Activated CD8-positive, alpha-beta memory T cell treated with anti-CD3 and anti-CD28 coated beads for 36 hours (primary cell): ENCODE measurements around the gene LCOR. TPM values are rescaled to one million over a fixed set of nuclear protein-coding genes. Genes with fewer than 3 reads are reported as not detected.

Experiments
- CTCF ChIA-PET: fragments of 350-600 bp; sonication (Branson Sonifier 250); formaldehyde crosslinking; loops from one replicate; lab custom pipeline; 2021; ENCODE audit warnings: antibody characterized with exemption; lab: Charles Lee
- POLR2A ChIA-PET: fragments of 350-600 bp; sonication (Branson Sonifier 250); formaldehyde crosslinking; loops from one replicate; lab custom pipeline; 2021; ENCODE audit warnings: antibody characterized with exemption; lab: Charles Lee
- total RNA-seq, 2 experiments: library from RNA; stranded (reverse); gene quantifications; one replicate each; pipeline ENCODE4 v1.2.3, GENCODE V29; 2021

LCOR gene
- total RNA-seq, 2 experiments from 2014 or later = 24.9 to 29.2 TPM

DNA sequence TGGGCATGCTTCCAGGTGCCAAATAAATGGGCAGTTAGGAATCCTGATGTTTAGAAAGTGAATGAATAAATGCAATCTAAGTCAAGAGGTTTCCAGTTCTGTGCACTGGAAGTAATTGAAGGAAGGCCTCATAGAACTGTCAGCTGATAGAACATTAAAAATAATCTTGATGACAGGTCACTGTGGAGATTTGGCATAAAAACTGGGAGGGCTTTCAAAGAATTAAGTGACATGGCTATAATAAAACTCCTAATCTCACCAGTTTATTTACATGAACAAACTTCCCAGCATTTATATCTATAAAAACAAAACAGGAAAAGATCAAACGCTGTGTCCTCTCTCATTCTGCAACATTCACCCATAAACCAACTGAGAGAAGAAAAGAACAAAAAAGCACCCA lies 183.1 kb downstream of the LCOR start:
- ChIA-PET CTCF (interaction anchor here (1.2 kb wide), 2 partner anchors 10 to 37 kb away, joined by 3 to 5 read pairs; no protein-coding TSS in a partner anchor), POLR2A (no interaction called here)

DNA sequence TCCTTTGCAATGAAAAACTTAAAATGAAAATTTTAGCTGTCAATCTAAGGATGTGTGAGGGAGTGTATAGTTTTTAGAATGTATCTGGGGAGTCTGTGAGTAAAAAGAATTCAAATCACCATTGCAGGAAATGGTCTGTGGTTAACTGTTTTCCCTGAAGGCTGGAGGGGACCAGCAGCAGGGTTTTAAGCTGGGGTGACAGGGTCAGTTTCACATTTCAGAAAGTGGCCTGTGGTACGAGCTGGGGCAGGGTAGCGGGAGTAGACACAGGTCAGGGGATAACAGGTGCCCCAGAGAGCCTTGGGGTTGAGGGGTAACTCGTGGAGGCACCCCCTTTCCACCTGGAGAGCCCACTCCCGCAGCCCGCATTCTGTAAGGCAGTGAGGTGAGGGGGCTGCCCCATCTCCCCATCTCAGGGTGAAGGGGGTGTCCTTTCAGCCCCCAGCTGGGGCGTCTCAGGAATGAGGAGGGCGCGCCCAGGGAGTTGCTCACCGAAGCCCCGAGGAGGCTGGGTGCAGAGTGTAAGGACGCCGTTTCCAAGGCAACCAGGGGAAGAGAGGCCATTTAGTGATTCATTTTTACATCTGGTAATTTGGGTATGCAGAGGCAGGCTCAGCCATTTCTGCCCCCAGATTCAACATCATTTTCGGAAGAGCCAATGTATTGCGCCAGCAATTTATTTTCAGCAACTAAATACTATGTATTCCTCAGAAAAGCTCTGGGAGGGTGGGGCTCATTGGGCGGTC lies 184.8 kb downstream of the LCOR start:
- ChIA-PET POLR2A (no interaction called here), CTCF (interaction anchor here (1.2 to 1.8 kb wide), 3 partner anchors 9 to 26 kb away, joined by 5 to 7 read pairs (median 5); no protein-coding TSS in a partner anchor)

- POLR2A ChIA-PET = no interaction called here
- CTCF ChIA-PET = interaction anchor here (0.7 to 1.8 kb wide), 4 partner anchors 8 to 909 kb away, joined by 3 to 7 read pairs (median 5); no protein-coding TSS in a partner anchor
Observed at GRCh38 chr10:97017474-97017903, 185.4 kb downstream of the LCOR start.

DNA sequence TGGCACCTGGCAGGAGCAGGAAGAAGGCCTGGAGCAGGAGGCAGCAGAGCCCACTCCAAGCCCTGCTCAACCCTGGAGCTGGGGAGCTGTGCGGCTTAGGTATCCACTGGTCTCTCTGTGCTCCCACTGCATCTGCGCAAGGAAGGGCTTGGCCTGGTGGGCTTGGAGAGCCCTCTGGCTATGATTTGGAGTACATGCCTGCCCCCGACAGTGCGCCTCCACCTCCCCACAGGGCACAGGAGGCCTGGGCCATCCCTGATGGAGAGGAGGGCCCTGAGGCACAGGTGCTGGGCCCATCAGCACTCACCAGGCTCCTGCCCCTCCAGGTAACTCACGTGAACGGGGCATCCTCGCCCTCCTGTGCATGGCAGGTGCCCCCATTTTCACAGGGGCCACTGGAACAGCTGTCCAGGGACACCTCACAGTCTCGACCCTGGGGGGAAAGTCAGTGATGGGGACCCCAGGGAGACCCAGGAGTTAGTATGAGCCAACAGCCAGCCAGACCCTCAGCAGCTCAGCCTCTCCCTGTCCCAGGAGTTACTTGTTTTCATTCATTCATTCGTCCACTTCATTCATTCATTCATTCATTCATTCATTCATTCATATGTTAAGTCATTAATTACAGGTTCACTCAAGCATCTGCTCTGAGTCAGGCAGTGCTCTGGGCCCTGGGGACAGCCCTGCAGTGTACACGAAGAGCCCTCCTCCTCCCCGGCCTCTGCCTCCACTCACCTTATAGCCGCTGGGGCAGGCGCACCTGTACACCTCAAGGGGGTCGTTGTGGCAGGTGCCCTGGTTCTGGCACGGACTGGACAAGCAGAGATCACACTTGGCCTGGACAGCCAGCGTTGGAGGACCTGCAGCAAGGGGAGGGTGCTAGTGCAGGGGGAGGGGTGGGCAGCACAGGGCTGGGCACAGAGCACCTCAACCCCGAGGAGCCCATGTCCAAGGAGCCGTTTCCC lies 186.4 kb downstream of the LCOR start:
- CTCF ChIA-PET = interaction anchor here (0.7 kb wide), 1 partner anchor 910 kb away, joined by 3 read pairs; no protein-coding TSS in a partner anchor
- POLR2A ChIA-PET = no interaction called here

- CTCF ChIA-PET = no interaction called here
- POLR2A ChIA-PET = no interaction called here
Observed at GRCh38 chr10:97019213-97019844, 187.2 kb downstream of the LCOR start.

DNA sequence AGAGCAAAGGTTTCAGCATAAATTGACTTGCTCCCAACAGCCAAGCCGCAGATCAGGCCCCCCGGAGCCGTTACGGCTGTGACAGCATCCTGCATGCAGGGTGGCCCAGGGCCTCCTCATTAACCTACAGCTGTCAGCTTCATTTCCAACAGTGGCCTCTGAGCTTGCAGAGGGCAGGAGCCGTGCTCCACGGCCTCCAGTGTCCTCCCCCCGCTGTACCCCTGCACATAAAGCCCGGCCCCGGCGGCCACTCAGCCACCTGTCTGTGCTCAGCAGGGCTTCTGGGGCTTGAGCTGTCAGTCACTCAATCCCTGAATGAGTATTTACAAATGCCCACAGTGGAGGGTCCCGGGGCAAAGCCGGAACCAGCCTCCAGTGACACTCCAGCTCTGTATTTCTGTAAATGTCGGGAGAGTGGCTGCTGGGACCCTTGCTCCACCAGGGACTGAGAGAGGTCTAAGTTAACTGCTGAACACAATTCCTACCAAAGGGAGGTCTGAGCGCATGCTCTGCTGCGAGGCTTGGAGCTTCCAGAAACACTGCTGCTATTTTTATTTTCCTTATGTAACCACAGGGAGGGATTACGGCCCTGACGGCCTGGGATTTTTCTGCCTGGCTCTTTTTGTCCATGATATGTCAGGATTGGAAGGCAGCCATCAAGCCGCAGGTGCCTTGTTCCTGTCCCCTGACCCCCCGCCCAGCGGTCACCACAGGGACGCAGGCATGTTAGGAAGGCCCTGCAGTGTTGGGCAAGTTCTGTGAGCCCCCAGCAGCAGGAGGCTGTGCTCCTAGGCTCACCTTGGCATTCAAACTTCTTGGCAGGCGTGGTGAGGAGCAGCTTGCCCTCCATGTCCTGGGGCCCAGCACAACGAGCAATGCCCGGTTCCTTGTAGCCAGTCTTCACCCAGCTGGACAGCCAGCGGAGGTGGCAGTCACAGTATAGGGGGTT lies 188.6 kb downstream of the LCOR start:
- CTCF ChIA-PET = interaction anchor here (0.6 kb wide), 1 partner anchor 13 kb away, joined by 3 read pairs; no protein-coding TSS in a partner anchor

GRCh38 chr10:97022616-97023015 lies 190.5 kb downstream of the LCOR start:
- POLR2A ChIA-PET = no interaction called here
- CTCF ChIA-PET = no interaction called here

More for the DNA sequence above, 188.6 kb downstream of the LCOR start:
- POLR2A ChIA-PET = no interaction called here

DNA sequence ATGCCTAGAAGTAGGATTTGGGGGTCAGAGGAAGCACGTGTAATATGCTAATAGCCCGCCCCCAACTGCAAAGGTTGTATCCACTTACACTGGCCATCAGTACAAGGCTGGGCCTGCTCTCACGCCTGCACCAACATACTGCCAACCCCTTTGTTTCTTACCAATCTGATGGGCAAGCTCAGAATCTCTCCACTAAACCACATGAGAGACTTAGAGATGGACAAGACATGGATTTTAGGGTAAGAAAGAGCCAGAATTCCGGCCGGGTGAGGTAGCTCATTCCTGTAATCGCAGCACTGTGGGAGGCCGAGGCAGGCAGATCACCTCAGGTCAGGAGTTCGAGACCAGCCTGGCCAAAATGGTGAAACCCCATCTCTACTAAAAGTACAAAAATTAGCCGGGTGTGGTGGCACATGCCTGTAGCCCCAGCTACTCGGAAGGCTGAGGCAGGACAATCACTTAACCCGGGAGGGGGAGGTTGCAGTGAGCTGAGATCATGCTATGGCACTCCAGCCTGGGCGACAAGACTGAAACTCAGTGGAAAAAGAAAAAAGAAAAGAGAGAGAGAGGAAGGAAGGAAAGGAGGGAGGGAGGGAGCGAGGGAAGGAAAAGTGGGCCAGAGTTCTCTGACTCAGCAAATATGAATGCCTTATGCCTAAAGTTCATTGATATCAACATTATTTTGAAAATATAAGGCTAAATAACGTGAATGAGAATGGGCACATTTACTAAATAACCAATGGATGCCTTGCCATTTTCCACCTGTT lies 191.5 kb downstream of the LCOR start:
- POLR2A ChIA-PET = no interaction called here

DNA sequence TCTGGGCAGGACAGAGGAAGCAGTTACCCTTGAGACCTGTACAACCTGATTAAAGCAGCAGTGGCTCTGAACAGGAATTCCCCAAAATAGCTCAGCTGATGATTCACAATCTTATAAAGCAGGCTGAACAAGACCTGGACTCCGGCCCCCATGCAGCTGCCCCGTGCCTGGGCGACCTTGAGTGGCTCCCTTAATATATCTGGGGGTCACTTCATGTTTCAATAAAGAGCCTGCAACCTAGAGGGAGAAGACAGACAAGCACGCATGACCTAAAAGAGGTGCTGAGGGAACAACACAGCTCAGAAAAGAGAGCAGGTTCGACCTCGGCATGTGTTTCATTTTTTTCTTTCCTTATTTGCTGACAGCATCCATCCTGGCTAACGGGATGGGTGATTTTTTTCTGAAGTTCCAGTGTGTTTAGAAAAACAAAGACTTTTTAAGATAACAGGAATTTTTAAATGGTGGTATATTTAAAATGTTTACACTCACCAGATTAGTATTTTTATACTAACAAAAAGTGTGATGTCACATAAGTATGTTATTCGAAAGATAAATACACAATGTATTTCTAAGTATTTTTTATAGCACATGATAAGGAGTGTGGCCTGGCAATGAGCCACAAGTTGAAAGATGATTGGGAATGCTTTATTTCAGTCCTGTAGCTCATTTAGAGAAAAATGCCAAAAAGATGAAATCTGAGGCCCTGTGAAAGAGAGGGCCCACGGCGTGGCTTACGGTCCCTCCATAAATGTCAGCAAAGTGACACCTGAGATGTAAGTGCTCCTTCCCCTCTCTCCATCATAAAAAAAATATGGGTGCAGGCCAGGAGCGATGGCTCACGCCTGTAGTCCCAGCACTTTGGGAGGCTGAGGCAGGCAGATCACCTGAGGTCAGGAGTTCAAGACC lies 192.3 kb downstream of the LCOR start:
- ChIA-PET POLR2A (no interaction called here), CTCF (interaction anchor here (0.6 to 2.0 kb wide), 15 partner anchors 8 to 383 kb away, joined by 3 to 15 read pairs (median 4); no protein-coding TSS in a partner anchor)

More for the DNA sequence above, 191.5 kb downstream of the LCOR start:
- CTCF ChIA-PET = interaction anchor here (0.8 kb wide), 1 partner anchor 9 kb away, joined by 3 read pairs; no protein-coding TSS in a partner anchor

GRCh38 chr10:97025613-97026242 lies 193.6 kb downstream of the LCOR start:
- POLR2A ChIA-PET = interaction anchor here (0.6 kb wide), 1 partner anchor 266 kb away, joined by 3 read pairs; no protein-coding TSS in a partner anchor
- CTCF ChIA-PET = interaction anchor here (0.6 to 2.0 kb wide), 27 partner anchors 9 to 386 kb away, joined by 3 to 15 read pairs (median 4); no protein-coding TSS in a partner anchor

GRCh38 chr10:97028126-97028831 lies 196.2 kb downstream of the LCOR start:
- ChIA-PET CTCF (interaction anchor here (1.7 kb wide), 1 partner anchor 9 kb away, joined by 11 read pairs; no protein-coding TSS in a partner anchor), POLR2A (no interaction called here)

- ChIA-PET POLR2A (no interaction called here), CTCF (interaction anchor here (1.7 kb wide), 1 partner anchor 8 kb away, joined by 11 read pairs; no protein-coding TSS in a partner anchor)
Observed at GRCh38 chr10:97028832-97029178, 196.7 kb downstream of the LCOR start.

DNA sequence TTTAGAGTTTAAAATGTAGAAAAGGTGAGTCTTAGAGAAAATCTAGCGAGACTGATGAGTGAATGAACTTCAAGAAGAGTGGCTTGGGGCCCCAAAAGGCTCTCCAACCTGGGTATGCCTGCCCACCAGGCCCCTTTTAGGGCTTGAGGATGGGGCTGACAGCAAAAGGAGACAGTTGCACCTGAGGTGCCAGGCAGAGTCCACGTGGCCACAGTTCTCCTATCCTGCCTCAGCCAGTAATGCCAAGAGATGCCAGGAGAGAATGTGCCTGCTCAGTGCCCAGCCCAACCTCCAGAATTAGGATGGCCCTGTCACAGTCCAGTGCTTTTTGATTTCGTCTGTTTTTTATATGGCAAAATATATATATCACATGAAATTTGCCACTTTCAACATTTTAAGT lies 197.2 kb downstream of the LCOR start:
- ChIA-PET POLR2A (no interaction called here), CTCF (no interaction called here)

DNA sequence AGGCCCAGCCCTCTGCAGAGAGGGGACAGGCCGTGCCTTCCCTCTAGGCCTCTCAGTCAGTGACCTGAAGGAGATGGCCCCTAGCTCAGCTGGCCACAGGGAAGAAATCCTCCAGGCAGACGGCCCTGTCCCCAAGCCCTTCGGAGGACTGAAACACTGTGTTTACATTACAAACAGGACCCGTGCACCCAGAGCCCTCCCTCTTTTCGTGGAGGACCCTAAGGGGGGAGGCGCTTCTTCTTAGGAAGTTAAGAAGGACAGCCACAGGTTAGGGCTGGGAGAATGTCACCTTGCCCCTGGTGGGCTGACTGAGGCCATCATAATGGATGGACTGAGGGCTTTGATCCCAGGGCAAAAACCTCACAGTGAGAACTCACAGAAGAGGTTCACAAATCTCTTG lies 198.8 kb downstream of the LCOR start:
- CTCF ChIA-PET = no interaction called here
- POLR2A ChIA-PET = no interaction called here

DNA sequence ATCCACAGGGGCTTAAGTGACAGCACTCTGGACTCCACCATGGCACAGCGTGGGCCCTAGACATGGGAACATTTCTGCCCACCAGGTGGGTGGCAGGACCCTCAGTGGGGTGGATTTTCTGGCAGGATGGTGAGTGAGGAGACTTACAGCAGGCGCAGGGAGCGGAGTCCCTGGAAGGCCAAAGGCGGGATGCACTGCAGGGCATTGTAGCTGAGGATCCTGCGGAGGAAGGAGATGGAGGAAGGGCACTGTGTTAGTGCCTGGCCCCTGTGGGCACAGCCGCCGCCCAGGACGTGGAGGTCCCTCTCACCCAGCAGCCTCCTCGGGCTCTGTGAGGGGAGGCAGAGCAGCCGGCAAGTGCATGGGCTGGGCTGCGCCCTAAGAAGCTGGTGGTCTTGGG lies 199.4 kb downstream of the LCOR start:
- CTCF ChIA-PET = no interaction called here
- POLR2A ChIA-PET = no interaction called here
